GM18502 (cell line): Measurements from ENCODE around the gene NFKB2.

ENCODE experiments used
- ATAC-seq: cut with Tn5 transposase; IDR thresholded peaks from one replicate; pipeline ENCODE4 v1.9.1; 2021; ENCODE audit warnings: mild to moderate bottlenecking; ENCODE audit not compliant: unreplicated experiment, poor library complexity

Gene NFKB2

DNA sequence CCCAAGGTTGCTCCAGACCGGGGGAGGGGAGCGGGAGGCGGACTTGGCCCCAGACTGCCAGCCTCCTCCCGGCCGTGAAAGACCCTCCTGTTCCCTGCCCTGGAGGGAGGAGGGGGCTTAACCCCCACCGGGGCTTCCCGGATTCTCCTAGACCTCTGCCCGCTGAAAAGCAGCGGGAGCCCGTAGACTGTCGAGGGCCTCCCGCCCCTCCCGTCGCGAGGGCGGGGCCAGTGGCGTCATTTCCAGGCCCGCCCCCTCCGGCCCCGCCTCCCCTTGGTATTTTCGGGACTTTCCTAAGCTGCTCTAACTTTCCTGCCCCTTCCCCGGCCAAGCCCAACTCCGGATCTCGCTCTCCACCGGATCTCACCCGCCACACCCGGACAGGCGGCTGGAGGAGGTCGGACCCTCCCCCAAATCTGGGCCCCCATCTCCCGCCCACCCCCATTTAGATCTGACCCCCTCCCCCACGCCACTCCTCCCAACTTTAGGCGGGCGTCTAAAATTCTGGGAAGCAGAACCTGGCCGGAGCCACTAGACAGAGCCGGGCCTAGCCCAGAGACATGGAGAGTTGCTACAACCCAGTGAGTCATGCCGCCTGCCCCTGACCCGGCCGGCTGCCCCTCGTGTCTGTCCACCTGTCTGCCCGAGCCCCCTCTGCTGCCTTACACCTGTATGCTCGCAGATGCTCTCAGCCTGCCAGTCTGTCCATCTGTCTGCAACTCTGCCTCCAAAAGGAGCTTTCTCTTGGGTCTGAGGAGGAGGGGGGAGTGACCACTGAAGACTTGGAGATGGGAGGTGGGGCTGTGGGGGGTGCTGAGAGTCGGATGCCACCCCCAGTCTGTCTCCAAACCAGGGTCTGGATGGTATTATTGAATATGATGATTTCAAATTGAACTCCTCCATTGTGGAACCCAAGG, at the start of gene NFKB2:
TSS of gene NFKB2 (plus strand) at position 306 of the 917 bp plus-strand sequence. CDS start at position 561, 255 bp downstream.
- ATAC-seq, result peak; percentile 27

DNA sequence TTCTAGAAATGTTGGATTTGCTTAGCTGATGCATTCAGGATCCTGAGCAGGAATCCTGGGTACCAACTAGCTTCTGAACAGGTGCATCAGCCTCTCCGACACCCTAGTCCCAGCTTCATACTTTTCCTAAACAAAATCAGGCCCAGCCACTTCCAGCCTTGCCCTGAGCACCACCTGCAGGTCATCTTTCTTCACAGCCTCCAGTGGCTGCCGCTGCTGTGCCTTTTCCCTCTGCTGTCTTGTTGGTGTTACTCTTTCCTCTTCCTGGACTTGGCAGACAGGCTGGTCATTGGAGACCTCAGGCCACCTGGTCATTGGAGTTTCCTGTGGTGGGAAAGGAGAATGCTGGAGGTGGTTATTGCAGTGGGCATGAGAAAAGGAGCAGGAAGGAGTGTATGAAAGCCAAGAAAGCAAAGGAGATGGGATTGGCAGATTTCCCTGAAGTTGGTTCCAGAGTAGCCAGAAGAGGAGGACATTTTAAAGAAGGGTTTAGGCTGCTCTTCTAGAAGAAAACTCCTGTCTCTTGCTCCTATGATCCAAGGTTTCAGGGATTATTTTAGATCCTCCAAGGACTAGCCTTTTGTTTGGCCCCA, 48.2 kb upstream of the NFKB2 start:
- ATAC-seq, result no peak

DNA sequence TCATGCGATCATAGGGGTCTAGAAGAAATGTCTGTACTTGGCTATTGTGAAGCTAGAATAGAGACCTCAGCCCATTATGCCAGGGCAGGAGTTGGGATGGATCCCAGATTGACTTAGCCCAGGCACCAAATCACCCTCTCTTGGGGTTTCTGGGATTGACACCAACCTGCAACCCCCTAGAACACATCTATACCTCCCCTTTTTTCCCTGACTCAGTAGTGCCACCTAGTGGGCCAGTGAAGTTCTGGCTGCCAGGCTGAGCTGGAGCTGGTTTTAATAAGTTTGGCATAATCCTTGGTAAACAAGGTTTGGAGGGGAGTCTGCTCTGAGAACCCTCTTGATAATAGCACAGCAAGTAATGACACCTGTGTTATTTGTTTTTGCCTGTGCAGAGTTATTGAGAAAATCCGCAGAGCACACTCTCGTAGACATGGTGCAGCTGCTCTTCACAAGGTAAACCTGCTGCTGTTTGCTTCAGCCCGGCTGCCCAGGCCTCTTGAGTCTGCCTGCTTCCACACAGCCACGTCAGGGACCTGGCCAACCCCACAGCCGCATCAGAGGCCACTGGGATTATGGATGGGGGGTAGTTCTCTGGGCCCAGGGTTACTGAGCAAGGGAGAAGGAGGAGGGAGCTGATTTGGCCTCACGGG, 43.3 kb upstream of the NFKB2 start:
- no peak for ATAC-seq

DNA sequence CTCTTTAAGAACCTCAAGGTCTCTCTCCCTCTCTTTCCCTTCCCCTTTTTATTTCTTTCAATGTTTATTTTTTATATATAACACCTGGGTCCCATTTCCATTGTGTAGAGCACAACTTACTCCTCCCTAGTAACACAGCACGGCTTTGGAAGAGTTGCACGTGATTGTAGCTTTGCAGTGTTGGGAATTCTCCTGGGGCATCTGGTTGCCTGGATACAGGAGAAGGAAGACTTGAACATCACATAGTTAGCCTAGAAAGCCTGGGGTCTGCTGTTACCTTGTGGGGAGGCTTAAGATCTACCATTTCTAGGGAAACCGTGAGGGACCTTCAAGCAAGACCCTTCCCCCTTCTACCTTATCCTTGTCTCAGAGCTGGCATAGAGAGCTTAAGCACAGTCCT, 41.1 kb upstream of the NFKB2 start:
- no peak for ATAC-seq

DNA sequence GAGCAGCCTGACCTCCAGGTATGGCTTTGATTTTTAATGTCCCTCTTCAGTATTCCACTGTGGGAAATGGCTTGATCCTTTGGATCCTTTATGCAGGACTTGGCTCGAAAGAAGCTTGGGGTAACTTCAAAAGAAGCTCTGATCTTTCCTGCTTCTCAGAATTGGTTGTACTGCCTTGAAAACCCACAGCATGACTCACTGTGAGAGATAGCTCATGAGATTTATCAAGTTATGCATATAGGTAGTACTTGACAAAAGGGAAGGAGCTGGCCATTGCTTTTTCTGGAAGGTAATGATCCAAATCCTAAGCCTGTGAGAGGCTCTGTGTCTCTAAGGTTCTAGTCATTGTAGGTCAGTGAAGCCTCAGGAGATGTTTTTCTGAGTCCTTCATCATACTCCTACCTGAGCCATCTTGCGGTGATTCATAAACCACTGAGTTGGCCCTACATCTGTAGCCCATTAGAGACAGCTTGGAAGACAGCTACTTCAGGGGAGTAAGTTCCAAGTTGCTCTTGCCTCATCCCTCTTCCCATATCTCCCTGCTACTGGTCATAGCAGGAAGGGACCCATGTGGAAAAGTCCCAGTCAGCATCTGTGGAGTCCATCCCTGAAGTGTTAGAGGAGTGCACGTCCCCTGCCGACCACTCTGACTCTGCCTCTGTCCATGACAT, 36.7 kb upstream of the NFKB2 start:
- ATAC-seq, result no peak

DNA sequence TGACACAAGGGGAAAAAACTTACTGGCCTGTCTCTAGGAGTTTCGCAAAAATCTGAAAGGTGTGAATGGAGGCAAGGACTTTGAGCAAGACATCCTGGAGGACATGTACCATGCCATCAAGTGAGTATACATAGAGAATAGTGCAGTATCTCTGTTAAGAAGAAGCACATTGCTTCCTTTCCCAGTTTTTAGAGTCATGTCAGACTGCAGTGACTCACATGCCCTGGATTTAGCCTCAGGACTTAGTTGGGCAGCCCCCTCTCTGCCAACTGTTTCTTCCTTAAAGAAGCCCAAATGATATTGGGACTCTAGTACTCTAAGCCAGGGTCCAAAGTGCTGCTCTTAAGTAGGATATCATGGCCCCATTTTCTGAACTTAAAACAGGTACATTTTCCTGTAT, 28.1 kb upstream of the NFKB2 start:
- no peak for ATAC-seq

DNA sequence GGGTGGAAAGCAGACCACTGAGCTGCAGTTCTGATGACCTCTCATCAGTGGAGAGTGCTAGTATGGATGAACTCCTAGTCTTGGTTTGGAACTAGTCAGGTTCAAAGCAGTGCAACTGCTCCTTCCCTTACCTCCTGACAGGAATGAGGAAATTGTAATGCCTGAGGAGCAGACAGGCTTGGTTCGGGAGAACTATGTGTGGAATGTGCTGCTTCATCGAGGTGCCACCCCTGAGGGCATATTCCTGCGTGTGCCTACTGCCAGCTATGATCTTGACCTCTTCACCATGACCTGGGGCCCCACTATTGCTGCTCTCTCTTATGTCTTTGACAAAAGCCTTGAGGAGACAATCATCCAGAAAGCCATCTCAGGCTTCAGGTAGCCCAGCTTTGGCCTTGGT, 27.4 kb upstream of the NFKB2 start:
- no peak for ATAC-seq

DNA sequence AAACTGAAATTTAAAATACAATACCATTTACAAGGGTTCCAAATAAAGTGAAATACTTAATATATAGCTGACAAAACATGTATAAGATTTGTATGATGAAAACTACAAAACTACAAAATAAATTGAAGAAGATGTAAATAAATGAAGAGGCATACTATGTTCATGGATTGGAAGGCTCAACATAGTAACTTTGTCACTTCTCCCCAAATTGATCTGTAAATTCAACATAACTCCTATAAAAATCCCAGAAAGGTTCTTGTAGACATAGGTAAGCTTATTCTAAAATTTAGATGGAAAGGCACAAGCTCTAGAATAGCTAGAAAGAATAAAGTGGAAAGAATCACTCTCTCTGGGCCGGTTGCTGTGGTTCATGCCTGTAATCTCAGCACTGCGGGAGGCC, 24.2 kb upstream of the NFKB2 start:
- no peak for ATAC-seq

DNA sequence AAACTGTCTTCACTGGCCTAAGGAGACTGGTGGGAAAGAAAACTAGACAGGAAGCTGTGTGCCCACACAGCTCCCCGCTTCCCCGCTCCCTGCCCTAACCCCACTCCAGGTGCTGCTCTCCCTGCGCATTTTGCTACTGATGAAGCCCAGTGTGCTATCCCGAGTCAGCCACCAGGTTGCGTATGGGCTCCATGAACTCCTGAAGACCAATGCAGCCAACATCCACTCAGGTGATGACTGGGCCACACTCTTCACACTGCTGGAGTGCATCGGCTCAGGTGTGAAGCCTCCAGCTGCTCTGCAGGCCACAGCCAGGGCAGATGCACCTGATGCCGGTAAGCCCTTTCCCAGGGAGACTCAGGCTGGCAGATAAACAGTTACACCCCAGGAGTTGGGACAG, 20.3 kb upstream of the NFKB2 start:
- ATAC-seq, result no peak

DNA sequence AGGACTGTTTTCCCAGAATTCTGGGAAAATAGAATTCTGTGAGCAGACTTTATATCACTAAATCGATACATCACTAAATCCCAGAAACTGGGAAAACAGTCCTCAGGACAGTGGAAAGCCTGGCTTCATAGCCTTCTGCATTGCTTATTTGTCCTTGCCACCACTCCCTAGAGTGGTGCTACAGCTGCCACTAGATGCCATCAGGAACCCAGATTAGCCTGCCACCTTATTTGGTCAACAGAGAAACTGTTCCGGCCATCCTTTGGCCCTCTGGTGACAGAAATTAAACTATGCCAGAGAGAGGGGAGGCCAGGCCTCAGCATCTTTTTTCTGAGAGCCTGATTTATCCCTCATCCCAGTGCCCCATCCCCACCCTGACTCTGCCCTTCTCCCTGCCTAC, 19.6 kb upstream of the NFKB2 start:
- ATAC-seq, result no peak

DNA sequence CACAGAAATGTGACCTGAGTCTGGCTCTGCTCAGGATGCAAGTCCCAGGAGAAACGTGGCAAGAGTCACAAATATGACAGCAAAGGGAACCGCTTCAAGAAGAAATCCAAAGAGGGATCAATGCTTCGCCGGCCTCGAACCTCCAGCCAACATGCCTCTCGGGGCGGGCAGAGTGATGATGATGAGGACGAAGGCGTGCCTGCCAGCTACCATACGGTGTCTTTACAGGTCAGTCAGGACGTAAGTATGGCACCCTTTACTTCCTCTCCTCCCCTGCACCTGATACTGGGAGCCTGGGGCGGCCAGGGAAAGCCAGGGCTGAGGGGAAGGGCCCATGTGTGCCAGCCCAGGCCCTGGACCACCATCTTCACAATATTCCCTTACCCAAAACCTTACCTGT, 18.6 kb upstream of the NFKB2 start:
- no peak for ATAC-seq

DNA sequence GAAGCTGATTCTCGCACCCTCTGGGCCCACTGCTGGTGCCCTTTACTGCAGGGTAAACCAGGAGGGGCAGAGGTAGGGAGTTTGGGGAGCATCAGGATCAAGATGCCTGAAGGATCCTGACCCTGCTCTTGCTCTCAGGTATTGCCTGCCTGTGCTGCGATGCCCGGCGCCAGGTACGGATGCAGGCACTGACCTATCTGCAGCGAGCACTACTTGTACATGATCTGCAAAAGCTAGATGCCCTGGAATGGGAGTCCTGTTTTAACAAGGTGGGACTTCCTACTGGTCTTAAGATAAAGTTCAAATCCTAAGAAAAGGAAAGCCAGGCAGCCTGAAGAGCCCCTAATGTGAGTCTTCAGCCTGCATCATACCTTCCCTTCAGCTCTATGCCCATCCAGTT, 16.1 kb upstream of the NFKB2 start:
- no peak for ATAC-seq

DNA sequence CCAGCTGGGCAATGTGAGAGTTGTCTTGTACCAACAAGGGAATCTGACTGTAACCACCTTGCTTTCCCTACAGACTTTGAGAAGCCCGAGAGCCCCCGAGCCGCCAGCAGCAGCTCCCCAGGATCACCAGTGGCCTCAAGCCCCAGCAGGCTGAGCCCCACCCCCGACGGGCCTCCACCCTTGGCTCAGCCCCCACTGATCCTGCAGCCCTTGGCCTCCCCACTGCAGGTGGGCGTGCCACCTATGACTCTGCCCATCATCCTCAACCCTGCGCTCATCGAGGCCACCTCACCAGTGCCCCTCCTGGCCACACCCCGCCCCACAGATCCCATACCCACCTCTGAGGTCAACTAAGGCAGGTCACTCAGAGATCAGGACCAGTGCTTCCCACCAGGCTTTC, 13.5 kb upstream of the NFKB2 start:
- ATAC-seq, result no peak

DNA sequence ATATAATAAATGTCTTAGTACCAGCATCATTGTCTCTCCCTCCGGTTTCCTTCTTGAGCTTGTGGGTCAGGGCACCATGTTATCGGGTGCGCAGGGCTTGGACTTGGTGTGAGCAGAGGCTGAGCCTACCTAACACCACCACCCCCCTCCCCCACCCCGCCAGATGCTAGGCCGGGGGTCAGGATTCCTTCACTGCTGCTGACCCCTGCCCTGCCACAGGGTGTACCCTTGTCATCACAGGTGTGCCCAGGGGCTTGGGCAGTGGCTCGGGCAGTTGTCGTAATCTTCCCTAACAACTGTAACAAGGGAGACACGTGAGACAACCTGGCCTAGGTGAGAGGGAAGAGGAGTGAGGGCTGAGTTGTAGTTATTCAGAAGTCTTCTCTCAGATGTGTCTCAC, 12.6 kb upstream of the NFKB2 start:
- no peak for ATAC-seq

DNA sequence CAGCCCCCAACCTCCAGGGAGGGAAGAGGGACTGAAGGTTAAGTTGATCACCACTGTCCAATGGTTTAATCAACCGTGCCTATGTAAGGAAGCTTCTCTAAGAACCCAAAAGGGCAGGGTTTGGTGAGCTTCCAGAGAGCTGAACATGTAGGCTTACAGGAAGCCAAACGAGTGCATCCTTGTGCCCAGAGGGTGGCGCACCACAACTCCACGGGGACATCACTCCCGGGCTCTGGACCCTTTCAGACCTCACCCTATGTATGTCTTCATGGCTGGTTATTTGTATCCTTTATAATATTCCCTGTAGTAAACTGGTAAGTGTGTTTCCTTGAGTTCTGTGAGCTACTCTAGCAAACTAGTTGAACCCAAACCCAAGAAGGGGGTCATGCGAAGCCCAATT, 11.5 kb upstream of the NFKB2 start:
- ATAC-seq, result no peak

DNA sequence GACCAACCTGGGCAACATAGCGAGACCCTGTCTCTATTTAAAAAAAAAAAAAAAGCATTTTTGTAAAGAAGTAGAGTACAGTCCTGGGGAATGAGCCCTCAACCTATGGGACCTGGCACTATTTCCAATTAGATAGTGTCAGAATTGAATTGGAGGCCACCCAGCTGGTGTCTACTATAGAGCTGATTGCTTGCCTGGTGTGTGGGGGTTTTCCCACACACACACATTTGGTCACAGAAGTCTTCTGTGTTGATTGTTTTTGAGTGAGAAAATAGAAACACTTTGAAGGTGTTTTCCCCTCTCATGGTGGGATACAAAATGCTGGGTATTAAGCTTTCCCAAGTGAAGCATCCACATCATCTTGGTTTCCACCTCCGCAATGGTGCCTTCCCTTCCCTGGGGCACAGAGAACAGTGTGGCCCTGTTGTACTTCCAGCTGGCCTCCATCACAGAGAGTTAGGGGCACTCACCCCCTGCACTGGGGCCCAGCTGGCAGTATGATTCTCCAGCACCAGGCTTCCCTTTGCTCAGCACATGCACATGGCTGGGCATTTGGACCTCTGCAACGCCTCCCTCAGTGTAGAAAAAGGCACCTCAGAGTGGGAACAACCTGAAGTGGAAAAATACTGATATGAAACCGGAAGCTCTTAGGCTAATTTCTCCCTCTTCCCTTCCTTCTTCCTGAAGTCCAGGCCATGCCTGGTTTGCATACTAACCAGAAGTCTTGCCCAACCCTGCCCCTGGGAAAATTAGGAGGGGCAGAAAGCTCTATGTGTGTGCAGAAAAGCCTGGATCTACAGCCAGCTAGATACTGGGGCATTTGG, 10.7 kb upstream of the NFKB2 start:
- no peak for ATAC-seq

DNA sequence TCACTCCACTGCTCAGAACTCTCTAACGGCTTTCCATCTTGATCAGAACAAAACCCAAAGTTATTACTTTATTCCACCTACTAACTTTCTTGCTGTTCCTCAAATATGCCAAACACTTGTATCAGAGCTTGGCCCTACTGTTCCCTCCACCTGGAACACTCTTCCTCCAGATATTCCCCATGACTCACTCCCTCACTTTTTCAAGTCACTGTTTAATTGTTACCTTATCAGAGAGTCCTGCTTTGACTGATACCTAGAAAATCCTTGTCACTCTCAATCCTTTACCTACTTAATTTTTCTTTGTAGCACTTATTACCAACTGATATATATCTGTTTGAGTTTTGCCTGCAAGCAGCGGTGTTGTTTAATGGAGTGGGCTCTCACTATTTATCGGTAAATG, 5.6 kb upstream of the NFKB2 start:
- ATAC-seq, result no peak

DNA sequence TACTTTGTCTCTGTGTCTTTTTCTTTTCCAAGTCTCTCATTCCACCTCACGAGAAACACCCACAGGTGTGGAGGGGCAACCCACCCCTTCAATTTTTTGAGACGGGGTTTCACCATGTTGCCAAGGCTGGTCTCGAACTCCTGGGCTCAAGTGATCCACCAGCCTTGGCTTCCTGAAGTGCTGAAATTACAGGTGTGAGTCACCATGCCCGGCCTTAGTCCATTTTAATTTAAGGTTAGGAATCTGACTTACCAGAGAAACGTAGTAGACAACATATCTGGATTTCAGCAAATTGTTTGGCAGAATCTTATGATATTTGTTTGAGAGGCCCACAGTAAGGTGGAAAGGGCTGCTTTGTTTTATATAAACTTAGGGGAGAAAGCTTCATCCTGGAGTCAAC, 3.2 kb upstream of the NFKB2 start:
- ATAC-seq, result no peak

DNA sequence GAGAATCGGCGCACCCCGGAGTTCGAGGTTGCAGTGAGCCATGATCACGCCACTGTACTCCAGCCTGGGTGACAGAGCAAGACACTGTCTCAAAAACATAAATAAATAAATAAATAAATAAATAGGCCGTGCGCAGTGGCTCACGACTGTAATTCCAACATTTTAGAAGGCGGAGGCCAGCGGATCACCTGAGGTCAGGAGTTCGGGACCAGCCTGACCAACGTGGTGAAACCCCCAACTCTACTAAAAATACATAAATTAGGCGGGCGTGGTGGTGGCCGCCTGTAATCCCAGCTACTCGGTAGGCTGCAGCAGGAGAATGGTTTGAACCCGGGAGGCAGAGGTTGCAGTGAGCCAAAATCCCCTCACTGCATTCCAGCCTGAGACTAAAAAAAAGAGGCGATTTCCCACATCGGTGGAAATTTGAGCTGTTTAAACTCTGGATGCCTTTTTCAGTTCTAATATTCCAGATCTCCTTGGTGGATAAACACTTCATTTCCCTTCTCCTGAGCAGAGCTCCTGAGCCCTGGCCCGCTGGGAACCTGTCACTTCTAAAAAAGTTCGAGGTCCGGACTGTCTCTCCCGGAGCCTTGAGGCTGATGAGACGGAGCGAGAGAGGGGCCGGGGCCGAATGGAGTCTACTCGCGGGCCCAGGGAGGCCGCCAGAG, 2.0 kb upstream of the NFKB2 start:
- no peak for ATAC-seq
